NCI-H2171 (cell line): ENCODE results near the gene ARHGEF17.

Experiments used
- DNase-seq: peaks from one replicate; lab custom pipeline; 2025; lab: John Stamatoyannopoulos, UW

Gene ARHGEF17

GRCh38 chr11:73382183-73382582 lies 74.1 kb downstream of the ARHGEF17 start:
- no peak for DNase-seq

DNA sequence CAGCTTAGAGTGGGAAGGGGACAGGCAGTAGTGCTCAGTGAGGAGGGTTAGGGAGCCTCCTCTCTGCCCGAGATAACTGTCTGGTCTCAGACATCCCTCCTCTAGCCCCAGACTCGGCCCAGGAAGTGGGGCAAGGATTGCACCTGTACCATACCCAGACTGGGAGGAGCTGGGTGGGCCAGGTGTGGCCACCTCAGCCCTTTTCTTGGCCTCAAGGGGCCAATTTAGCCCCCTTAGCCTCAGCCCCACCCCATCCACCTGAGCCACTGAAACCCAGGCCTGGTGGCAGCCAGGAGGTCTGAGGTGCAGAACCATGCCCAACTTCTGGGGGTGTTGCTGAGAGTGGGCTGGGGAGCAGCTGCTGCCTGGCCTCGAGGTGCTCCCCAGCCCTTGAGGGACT lies 74.7 kb downstream of the ARHGEF17 start:
- no peak for DNase-seq

DNA sequence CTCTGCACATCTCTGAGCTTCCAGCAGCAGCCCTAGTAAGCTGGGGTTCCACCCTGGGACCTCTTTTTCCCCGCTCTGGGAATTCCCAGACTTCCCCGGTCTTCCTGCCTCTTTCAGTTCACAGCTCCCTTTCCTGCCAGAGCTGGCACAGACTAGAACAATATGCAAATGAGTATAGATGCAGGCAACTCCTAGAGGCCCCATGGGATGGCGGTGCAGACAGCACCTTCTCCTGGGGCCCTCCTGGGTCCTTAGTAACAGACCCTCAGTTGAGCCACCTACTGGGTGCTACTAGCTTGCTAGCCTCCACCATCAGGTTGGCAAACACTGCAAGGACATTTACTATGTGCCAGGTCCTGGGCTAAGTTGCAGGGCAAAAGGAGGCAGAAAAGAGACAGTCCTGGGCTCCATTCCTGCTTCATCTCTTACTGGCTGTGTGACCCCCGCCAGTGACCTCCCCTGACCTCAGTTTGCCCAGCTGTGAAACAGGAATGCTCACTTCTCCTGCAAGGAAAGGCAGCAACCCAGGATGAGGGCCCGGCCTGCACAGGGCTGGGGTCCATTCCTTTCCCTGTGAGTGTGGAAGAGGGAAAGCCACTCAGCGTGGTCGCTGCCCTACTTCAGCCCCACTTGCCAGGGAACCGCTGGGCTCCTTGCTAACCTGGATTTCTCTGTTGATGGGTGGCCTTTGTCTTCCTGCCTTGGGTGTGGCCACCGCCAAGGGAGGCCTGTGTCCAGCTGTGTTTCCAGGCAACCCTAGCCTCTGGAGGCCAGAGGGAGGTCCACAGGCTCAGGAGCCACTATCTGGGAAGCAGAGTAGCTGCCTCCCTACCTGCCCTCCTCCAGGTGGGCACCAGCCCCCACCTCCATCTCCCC lies 75.4 kb downstream of the ARHGEF17 start:
- no peak for DNase-seq

- DNase-seq: no peak
Measured at GRCh38 chr11:73384125-73384441, 76.0 kb downstream of the ARHGEF17 start.

GRCh38 chr11:73384531-73384871 lies 76.4 kb downstream of the ARHGEF17 start:
- no peak for DNase-seq

DNA sequence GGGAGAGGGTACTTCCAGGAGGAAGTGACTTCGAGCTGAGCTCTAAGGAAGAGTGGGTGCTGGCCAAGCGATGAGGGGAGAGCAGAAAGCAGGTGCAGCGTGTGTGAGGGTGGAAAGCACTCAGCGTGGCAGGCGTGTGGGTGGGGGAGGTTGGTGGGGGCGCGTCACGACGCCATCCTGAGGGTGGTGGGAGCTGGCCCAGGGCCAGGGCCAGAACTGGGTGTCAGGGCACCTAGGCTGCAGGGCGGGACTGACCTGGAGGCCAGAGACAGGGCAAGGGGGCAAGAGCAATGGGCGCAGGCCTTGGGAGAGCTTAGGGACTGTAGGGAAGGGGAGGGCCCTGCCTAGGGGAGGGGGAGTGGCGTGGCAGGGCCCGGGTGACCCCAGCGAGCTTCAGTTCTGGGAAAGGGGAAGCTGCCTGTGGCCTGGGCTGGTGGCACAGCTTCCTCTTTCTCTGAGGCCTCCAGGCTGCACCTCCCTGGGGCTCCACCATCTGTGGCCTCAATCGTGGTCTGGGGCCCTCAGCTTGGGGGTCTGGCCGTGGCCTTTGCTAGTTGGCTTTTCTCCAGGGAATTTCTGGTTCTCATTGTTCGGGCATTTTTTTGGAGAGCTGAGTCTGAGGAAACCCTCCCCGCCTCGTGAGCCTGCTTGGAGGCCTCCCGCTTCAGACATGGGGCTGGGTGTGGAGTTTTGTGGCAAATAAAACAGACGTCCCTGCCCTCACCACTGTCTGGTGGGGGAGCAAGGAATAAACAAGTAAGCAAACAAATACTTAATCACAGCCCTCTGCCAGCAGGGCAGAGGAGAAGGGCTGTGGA lies 77.0 kb downstream of the ARHGEF17 start:
- DNase-seq: no peak

- no peak for DNase-seq
Measured at GRCh38 chr11:73386016-73386415, 77.9 kb downstream of the ARHGEF17 start.

DNA sequence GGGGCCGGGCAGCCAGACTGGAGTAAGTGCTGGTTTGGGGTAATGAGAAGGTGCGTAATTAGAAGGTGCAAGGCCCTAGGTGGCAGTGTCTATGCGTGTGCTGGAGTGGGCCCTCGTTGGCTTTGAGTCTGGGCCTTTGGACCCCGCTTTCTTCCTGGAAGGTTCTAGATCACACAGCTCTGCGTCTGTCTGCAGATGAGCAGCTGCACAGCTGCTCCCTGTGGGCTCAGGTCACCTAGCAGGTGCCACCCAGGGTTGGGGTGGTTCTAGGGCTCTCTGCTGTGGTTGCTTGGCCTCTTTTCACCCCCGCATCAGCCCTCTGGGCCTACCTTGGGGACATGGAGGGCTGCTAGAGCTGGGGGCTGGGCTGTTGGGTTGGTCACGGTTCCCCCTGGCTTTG lies 78.5 kb downstream of the ARHGEF17 start:
- DNase-seq: no peak

- no peak for DNase-seq
Measured at GRCh38 chr11:73387594-73388264, 79.7 kb downstream of the ARHGEF17 start.

- DNase-seq: no peak
Measured at GRCh38 chr11:73388265-73389133, 80.4 kb downstream of the ARHGEF17 start.

GRCh38 chr11:73389134-73389525 lies 81.1 kb downstream of the ARHGEF17 start:
- DNase-seq: no peak

DNA sequence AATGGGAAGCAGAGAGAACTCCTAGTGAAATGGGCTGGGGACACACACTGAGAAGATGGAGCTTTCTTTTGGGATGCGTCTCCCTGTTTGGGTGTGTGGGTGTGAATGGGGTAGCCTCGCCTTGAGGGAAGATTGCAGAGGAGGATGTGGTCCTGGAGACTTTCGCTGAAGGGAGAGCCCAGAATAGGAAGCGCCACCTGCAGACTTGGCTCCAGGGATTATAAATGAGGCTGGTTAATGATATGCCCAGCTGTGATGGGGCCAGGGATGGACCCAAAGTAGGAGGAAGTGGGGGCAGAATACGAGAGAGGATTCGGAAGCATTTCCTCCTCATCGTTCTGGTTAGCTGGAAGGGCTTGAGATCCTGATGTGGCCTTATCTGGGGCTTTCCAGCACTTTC lies 81.8 kb downstream of the ARHGEF17 start:
- DNase-seq: no peak

DNA sequence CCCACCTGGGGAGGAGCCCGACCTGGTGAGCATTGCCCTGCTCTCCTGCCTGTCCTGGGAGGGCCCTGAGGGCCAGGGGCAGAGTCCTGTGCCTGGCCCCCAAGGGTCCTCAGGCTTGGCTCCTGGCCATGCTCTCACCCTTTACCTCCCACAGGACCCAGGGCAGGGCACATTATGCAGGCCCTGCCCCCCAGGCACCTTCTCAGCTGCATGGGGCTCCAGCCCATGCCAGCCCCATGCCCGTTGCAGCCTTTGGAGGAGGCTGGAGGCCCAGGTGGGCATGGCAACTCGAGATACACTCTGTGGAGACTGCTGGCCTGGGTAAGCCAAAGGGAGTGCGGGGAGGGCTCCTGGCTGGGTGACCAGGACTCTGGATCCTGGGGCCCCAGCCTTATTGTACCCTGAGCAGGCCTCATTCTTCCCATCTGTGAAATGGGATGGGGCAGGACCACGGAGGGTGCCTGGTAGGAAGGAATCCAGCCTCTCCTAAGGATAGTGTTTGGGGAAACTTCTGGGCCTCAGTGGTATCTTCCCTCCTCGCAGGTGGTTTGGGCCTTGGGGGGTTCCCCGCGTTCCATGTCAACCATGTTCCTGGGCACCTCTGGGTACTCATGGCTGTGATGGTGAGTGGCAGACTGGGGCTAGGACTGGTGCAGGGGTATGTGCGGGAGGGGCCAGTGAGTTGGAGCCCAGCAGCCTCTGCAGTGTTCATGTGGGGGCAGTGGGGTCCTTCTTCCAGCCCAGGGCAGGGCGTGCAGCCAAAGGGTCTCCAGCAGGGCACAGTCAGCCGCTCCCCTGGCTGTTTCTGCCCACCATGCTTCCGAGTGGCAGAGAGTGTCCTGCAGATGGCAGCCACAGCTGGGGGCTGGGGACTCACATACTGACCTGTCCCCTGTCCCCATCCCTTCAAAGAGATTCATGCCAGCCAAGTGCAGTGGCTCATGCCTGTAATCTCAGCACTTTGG lies 82.8 kb downstream of the ARHGEF17 start:
- DNase-seq: no peak

GRCh38 chr11:73391665-73392064 lies 83.6 kb downstream of the ARHGEF17 start:
- no peak for DNase-seq

DNA sequence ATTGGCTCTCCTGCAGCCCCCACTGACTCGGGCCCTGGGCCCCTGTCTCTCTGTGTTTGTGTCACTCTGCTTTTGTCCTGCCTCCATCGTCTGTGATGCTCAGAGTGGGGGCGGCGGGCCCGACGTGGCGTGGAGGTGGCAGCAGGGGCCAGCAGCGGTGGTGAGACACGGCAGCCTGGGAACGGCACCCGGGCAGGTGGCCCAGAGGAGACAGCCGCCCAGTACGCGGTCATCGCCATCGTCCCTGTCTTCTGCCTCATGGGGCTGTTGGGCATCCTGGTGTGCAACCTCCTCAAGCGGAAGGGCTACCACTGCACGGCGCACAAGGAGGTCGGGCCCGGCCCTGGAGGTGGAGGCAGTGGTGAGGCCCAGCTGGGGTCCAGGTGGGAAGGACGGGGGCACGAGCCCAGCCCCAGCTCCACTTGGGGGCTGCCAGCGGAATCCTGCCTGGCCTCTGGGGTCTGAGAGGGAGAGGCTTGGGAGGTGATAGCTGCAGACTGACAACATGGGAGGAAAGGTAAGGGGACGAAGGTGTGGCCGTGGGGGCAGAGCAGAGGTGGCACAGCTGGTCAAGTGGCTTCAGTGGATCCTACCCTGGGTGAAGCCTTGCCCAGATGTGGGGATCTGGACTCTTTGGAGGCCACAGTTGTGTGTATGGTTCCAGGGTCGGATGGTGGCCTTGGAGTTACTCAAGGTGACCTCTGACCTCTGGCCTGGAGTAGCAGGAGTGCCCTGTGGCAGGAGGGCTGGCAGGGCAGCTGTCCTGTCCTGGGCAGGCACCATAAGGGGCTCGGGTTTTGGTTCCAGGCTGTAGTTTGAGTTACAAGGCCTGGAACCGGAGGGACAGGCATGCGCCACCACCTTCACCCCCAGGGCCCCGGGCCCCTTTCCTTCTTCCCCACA lies 84.3 kb downstream of the ARHGEF17 start:
- DNase-seq: no peak

DNA sequence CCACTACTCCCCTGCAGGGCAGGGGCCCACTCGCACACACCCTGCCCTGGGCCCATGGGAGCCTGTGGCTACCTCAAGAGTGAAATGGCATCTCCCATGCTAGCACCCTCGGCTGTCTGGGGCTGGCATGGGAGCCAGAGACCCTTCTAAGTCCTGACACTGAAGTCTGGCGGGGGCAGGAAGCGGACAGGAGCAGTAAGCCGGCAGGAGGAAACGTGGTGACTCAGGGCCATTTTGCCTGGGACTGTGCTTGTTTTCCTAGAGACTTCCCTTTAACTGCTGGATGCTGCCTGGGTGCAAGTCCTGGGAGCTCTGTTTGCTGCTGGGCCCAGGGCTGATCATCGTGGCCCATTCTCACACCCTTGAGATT lies 84.9 kb downstream of the ARHGEF17 start:
- DNase-seq: no peak

GRCh38 chr11:73393479-73394415 lies 85.7 kb downstream of the ARHGEF17 start:
- peak; percentile 45 for DNase-seq

DNA sequence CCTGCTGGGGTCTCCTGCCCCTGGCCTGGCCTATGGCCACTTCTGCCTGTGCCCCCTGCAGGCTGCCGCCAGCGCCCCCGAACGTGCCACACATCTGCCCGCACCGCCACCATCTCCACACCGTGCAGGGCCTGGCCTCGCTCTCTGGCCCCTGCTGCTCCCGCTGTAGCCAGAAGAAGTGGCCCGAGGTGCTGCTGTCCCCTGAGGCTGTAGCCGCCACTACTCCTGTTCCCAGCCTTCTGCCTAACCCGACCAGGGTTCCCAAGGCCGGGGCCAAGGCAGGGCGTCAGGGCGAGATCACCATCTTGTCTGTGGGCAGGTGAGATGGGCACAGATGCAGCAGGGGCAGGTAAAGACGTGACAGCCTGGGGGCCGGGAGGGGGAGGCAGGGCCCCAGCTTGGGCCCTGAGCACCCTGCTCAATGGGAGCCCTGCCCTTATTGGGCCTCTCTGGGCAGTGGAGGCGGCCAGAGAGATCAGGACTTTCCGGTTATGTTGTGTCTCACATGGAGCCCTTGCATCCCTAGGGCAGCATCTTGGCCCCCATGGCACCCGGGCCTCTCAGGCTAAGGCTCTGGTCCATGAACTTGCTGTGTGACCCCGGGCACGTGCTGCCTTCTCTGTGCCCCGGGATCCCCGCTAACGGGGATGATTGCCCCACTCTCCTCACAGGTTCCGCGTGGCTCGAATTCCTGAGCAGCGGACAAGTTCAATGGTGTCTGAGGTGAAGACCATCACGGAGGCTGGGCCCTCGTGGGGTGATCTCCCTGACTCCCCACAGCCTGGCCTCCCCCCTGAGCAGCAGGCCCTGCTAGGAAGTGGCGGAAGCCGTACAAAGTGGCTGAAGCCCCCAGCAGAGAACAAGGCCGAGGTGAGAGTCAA lies 86.6 kb downstream of the ARHGEF17 start:
- no peak for DNase-seq
